MM.1S (cell line): ENCODE results near the gene CROCC2.

Experiments used
- CTCF ChIP-seq: fragments of 300-600 bp; sonication (generic); IDR thresholded peaks from 2 replicates; pipeline ENCODE4 v1.5.1; 2016; ENCODE audit warnings: antibody characterized with exemption, low read length, mixed read lengths
- EZH2 ChIP-seq: fragments of 300-600 bp; sonication (generic); optimal IDR thresholded peaks from 2 replicates; pipeline ENCODE3; 2017; ENCODE audit warnings: low read depth, mild to moderate bottlenecking, antibody characterized with exemption, low read length, mixed read lengths

DNA sequence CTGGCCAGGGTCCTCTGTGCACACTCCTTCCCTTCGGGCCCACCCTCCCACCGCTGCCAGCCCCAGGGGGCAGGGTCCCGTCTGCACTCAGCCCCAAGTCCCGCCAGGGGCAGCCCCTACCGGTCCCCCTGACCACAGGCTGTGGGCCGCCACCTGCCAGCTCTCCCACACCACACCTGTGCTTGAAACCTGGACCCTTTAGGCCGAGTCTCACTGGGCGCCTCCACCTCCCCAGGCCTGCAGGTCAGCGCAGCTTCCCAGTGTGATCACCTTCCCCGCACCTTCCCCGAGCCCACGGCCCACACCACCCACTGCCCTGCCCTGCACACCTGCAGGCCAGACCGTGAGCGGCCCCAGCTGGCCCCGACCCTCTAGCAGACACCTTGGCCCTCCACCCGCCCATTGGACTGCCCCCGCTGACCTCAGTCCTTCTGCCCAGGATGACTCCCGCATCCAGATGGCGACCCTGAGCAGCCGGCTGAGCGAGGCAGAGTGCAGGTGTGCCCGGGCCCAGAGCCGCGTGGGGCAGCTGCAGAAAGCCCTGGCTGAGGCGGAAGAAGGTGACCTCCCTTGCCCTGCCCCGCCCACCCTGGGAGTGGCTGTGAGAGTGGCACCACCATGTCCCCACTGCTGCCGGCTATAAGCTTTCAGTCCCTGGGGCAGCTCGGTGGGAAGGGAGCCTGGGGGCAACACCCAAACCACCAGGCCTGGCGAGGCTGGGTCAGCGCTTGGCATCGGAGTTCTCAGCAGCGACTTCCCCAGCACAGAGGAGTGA, 61.0 kb downstream of the CROCC2 start:
- TF ChIP-seq CTCF (no peak), EZH2 (no peak)
